ENCODE data around the gene ZNF638. TPM values are rescaled to one million over a fixed set of nuclear protein-coding genes. Genes with fewer than 3 reads are reported as not detected.
"Not testable (repeated sequence)": the region's sequence is repeated elsewhere in the genome, so short reads cannot be mapped to it uniquely, and the experiment has no call there.

Gene ZNF638
- 99.9 and 104 TPM in 2 replicates for total RNA-seq

- intact Hi-C loops (cut with micrococcal nuclease): loop anchor here (1.0 to 5.0 kb wide), 9 partner anchors 15 to 1959 kb away; partner anchors contain the start of genes EXOC6B, MCEE, MPHOSPH10 and NAGK
These were observed at the start of gene ZNF638 for GRCh38 chr2:71331581-71332434. Gene ZNF638 (plus strand): TSS chr2:71331782. CDS start chr2:71348955, 17,173 bp downstream.

- intact Hi-C loops (cut with micrococcal nuclease): no loop called here
These were observed 49.6 kb upstream of the ZNF638 start for GRCh38 chr2:71281950-71282349.

GRCh38 chr2:71282493-71282892 is 49.1 kb upstream of the ZNF638 start:
- intact Hi-C loops (cut with micrococcal nuclease): no loop called here

GRCh38 chr2:71283131-71283530 is 48.5 kb upstream of the ZNF638 start:
- intact Hi-C loops (cut with micrococcal nuclease): no loop called here

- intact Hi-C loops (cut with micrococcal nuclease): no loop called here
These were observed 45.9 kb upstream of the ZNF638 start for GRCh38 chr2:71285706-71286105.

DNA sequence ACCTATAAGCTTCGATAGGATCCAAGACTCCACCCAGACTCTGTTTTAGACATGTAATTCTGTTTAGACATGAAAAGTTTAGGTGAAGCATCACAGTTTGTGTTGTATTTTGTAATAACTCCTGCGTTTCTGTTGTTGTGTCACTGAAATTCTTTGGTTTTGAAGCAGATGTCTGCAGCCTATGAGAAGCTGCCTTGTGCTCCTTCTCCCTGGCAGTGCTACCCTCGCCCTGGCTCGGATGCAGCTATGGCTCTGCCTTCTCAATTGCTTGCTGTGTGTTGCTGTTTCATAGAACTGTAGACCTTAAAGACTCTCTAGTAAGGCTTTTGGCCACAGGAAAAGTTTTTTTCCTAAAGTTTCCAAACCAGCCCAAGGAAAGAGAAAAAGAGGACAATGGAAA is 40.2 kb upstream of the ZNF638 start:
- intact Hi-C loops (cut with micrococcal nuclease): loop anchor here (10.0 kb wide), 1 partner anchor 137 kb away; no protein-coding TSS in a partner anchor

- intact Hi-C loops (cut with micrococcal nuclease): loop anchor here (10.0 kb wide), 1 partner anchor 137 kb away; no protein-coding TSS in a partner anchor
These were observed 39.4 kb upstream of the ZNF638 start for GRCh38 chr2:71292159-71292558.

DNA sequence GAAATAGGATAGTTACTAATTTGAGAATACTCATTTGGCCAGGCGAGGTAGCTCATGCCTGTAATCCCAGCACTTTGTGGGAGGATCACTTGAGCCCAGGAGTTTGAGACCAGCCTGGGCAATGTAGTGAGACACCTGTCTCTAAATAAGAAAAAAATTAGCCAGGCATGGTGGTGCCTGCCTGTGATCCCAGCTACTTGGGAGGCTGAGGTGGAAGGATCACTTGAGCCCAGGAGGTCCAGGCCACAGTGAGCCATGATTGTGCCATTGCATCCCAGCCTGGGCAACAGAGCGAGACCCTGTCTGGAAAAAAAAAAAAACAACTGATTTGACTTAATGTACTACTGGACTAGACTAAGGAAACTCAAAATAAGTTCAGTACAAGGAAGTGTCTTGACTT is 32.7 kb upstream of the ZNF638 start:
- intact Hi-C loops (cut with micrococcal nuclease): loop anchor here (1.0 to 10.0 kb wide), 4 partner anchors 32 to 276 kb away; partner anchors contain the start of gene ZNF638

DNA sequence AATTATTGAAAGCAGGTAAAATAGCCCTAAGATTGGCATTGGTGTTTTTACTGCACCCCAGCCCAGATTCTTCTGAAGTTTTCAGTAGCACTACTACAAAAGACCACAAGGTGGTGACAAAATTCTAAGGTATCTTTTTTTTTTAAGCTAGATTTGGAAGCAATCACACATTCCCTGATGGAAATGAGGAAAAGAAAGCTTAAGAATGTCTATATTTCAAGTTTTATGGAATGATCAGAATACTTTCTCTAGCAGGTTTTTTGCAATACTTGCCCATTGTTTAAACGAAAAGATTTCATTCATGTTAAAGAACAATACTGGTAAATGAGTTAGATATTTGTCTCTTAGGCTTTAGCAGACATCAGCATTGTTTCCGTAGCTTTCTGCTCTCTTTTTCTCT is 32.1 kb upstream of the ZNF638 start:
- intact Hi-C loops (cut with micrococcal nuclease): loop anchor here (1.0 to 10.0 kb wide), 4 partner anchors 32 to 276 kb away; partner anchors contain the start of gene ZNF638

DNA sequence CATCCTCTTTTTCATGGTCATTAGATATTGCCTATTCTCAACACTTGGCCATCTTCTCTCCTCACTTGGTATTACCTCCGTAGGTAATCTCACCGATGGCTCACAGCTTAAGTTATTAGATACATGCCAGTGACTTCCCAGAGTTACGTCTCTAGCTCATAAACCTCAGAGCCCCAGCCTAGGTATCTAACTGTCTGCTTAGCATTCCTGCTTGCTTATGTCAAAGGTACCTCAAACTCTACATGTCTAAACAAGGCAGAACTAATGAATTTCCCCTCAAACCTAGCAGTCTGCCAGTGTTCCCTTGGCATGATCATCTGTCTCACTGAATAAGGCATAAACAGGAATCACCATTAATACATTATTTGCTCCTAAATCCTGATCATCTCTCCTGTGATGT is 27.7 kb upstream of the ZNF638 start:
- intact Hi-C loops (cut with micrococcal nuclease): no loop called here

GRCh38 chr2:71306762-71307161 is 24.8 kb upstream of the ZNF638 start:
- intact Hi-C loops (cut with micrococcal nuclease): no loop called here

- intact Hi-C loops (cut with micrococcal nuclease): no loop called here
These were observed 18.4 kb upstream of the ZNF638 start for GRCh38 chr2:71313016-71313766.

- intact Hi-C loops (cut with micrococcal nuclease): no loop called here
These were observed 14.5 kb upstream of the ZNF638 start for GRCh38 chr2:71317060-71317459.

GRCh38 chr2:71317900-71318299 is 13.7 kb upstream of the ZNF638 start:
- intact Hi-C loops (cut with micrococcal nuclease): not testable (repeated sequence)

DNA sequence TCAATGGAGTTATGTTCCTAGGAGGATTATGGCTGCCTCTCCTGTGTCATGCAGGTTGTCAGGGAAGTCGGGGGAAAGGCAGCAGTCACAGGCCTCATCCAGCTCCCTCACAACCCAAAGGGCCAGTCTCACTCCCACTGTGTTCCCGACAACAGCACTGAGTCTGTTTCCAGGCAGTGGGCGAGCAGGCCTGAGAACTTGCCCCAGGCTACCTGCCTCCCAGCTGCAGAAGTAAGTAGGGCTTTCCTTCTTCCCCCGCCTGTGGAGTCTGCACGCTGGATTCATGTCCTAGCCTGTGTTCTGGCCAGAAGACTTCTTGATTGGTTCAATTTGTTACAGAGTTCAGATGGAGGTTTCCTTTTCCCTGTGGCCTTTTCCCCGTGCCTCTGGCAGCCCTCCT is 8.2 kb upstream of the ZNF638 start:
- intact Hi-C loops (cut with micrococcal nuclease): no loop called here

DNA sequence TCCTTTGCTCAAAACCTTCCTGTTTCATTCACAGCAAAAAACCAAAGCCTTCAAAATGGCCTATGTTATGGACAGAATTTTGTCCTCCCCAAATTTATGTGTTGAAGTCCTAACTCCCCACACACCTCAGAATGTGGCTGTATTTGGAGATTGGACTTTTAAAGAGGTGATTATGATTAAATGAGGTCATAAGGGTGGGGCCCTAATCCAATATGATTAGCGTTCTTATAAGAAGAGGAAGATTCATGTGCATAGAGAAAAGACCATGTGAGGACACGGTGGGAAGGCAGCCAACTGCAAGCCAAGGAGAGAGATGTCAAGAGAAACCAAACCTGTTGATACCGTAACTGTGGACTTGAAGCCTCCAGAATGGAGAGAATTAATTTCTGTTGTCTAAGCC is 4.6 kb upstream of the ZNF638 start:
- intact Hi-C loops (cut with micrococcal nuclease): no loop called here

- intact Hi-C loops (cut with micrococcal nuclease): no loop called here
These were observed 3.7 kb upstream of the ZNF638 start for GRCh38 chr2:71327916-71328315.

- intact Hi-C loops (cut with micrococcal nuclease): loop anchor here (2.0 to 5.0 kb wide), 3 partner anchors 1038 to 1961 kb away; partner anchors contain the start of genes EXOC6B and SNRPG
These were observed 1.4 kb upstream of the ZNF638 start for GRCh38 chr2:71330155-71330554.

DNA sequence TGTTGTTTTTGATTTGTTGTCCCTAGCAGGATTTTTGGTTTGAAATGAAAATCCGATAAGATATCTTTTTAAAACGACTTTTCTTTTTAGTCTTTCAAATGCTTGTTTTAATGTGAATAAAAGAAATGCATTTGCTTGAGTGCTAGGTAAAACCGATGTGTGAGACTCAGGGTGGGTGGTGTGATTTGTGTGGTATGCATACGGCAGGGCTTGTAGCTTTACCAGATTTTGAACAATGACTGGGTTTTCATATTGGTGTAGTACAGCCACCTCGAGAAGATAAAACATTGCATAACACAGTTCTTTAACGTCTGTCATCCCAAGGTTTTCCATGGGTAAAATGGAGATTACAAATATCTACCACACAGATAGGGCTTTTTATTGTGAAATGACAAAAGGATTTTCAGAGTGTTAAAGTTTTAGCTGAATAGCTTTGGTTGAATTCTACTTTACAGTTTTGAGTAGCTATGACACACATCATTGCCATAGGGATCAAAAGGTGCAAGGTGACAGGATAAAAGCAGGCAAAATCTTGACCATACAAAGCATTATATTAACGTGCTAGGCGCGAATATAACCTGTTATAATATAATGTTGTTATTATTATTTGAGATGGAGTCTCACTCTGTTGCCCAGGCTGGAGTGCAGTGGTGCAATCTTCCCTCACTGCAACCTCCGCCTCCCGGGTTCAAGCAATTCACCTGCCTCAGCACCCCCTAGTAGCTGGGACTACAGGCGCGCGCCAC is 824 bp upstream of the ZNF638 start:
- intact Hi-C loops (cut with micrococcal nuclease): loop anchor here (1.0 to 5.0 kb wide), 8 partner anchors 31 to 1960 kb away; partner anchors contain the start of genes EXOC6B, MCEE, MPHOSPH10 and NAGK

DNA sequence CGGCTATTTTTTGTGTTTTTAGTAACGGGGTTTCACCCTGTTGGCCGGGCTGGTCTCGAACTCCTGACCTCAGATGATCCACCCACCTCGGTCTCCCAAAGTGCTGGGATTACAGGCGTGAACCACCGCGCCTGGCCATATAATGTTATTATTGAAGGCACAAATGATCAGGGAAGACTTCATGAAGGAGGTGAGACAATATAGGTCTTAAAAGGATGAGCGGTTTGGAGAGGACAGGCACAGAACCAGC is 326 bp upstream of the ZNF638 start:
- intact Hi-C loops (cut with micrococcal nuclease): loop anchor here (1.0 to 5.0 kb wide), 8 partner anchors 32 to 1960 kb away; partner anchors contain the start of genes EXOC6B, MCEE, MPHOSPH10 and NAGK

DNA sequence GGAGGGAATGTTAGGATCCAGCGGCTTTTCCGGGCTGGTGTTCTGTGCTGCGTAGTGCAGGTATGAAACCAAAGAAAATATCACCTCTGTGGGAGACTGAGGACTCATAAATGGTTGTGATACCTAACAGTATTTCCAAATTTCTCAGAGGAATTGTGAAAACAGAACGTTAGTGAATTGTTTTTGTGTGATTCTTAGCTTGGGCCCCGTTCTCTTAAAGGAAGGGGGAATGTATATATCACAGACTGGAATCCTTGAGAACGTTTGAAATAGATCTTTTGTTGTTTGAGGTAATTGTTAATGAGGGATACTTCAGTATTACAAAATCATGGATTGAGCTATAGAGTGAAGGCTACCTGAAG is 834 bp downstream of the ZNF638 start:
- intact Hi-C loops (cut with micrococcal nuclease): loop anchor here (2.0 to 5.0 kb wide), 3 partner anchors 14 to 1495 kb away; partner anchors contain the start of genes EXOC6B and SNRPG
